Upper lobe of right lung (tissue), 1 donor: ENCODE results near the gene MTG2. TPM values are rescaled to one million over a fixed set of nuclear protein-coding genes. Genes with fewer than 3 reads are reported as not detected.

ENCODE experiments used
- ATAC-seq: fragments of 200-7000 bp; cut with Tn5 transposase; one replicate; pipeline ENCODE4 v1.9.1; 2020; ENCODE audit warnings: mild to moderate bottlenecking, moderate library complexity
- DNase-seq: peaks from one replicate; pipeline ENCODE4 v3.0.0-alpha.2; 2020
- H3K27ac ChIP-seq: fragments of 200-600 bp; one replicate; pipeline ENCODE4 v1.8.0; 2022
- H3K27me3 ChIP-seq: fragments of 200-600 bp; one replicate; pipeline ENCODE4 v1.8.0; 2022; ENCODE audit warnings: mild to moderate bottlenecking
- H3K36me3 ChIP-seq: fragments of 200-600 bp; one replicate; pipeline ENCODE4 v1.8.0; 2022
- H3K4me1 ChIP-seq: fragments of 200-600 bp; one replicate; pipeline ENCODE4 v1.8.0; 2022
- H3K4me3 ChIP-seq: fragments of 200-600 bp; one replicate; pipeline ENCODE4 v1.8.0; 2022; ENCODE audit warnings: mild to moderate bottlenecking
- H3K9me3 ChIP-seq: fragments of 200-600 bp; one replicate; pipeline ENCODE4 v1.8.0; 2022
- intact Hi-C: fragments of 100-400 bp; cut with DNase I; formaldehyde crosslinking; loops from one replicate; pipeline ENCODE4 v1.11.0; 2022
- total RNA-seq: library from RNA; stranded (reverse); fragmentation: NEBNext Ultra II Directional; extraction: Animal tissue kit (Norgen Biotek cat#: 25700); gene quantifications from one replicate; pipeline ENCODE4 v1.2.1, GENCODE V29; 2021
- TF ChIP-seq, protein P1 (sequence below): fragments of 200-600 bp; IDR thresholded peaks from one replicate; pipeline ENCODE4 v1.8.0; 2022; ENCODE audit warnings: antibody characterized with exemption
- donor health status: DM: no; HTN: yes; CAD: no; lungs with severe emphysema.

MTG2 gene
- total RNA-seq, 1 donor from 2014 or later: 26.5 TPM

DNA sequence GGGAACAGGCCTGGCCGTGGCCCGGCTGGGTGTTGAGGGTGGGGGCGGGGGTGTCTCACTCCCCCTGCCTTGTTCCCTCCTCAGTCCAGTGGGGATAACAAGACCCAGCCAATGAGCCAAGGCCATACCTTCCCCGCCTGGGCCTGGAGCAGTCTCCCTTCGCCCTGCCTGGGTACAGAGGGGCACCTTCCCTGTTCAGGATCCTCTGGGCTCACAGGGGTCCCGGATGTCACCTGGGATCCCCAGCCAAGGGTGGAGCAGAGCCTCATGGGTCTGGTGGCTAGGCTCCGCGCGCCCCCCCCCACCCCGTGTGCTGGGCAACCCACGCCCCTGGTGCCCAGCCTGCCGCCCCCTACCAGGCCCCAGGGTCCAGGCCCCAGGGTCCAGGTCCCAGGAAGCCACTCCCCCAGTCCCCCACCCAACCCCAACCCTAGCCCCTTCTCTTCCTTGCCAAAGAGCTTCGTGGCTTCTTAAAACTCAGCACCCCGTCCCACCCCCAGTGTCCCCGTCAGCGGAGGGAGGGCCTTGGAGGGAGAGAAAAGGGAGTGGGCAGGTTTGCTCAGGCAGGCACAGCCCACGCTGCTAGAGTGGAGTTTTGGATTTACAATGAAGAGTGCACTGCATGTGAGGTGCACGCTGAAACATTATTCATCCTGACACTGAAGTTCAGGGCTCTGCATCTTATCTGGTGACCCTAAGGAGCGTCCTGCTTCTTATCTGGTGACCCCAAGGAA is 25.4 kb downstream of the MTG2 start:
- H3K27me3 ChIP-seq: peaks cover 21% of the 10 kb centered on the region
- TF ChIP-seq, protein P1, sequence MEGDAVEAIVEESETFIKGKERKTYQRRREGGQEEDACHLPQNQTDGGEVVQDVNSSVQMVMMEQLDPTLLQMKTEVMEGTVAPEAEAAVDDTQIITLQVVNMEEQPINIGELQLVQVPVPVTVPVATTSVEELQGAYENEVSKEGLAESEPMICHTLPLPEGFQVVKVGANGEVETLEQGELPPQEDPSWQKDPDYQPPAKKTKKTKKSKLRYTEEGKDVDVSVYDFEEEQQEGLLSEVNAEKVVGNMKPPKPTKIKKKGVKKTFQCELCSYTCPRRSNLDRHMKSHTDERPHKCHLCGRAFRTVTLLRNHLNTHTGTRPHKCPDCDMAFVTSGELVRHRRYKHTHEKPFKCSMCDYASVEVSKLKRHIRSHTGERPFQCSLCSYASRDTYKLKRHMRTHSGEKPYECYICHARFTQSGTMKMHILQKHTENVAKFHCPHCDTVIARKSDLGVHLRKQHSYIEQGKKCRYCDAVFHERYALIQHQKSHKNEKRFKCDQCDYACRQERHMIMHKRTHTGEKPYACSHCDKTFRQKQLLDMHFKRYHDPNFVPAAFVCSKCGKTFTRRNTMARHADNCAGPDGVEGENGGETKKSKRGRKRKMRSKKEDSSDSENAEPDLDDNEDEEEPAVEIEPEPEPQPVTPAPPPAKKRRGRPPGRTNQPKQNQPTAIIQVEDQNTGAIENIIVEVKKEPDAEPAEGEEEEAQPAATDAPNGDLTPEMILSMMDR: no peak
- intact Hi-C loops: no loop called here

DNA sequence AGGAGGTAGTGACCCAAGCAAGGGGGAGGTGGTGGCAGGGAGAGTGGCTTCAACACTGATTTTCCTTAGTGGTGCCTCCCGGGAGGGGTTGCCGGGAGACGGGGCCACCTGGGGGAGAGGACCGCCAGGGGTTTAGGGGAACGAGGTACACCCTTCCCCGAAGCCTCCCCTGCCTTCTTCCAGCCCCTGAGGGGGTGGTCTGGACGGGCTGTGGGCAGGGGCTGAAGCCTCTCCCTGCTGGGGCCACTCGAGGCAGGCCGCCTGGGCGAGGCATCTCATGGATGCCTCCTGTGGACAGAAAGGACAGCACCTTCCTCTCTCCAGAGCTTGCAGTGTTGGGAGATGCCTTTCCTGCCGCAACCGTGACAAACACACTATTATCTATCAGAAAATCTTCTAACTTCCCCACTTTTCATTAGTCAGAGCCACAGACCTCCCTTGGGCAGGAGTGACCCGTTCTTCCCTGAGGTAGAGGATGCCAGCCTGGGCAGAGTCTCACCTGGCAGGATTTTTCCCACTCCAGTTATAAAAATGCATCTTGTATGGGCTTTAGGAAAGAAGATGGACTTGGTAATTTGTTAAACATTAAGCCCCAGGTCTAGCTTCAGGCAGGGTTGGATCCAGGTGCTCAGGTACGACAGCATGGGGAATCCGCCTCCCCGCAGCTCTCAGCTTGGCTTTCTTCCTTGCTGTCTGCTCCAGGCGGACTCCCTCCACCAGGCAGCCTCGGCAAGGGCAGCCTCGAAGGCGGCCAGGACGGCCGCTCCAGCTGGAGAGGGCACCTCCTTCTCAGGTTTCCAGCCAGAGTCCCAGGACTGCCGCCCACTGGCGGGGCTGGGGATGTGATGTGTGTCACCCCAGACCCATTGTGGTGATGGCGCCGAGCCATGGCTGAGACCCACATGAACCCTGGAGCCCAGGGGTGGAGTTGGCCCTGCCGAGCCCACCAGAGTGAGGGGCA is 26.2 kb downstream of the MTG2 start:
- Histone ChIP-seq H3K4me1 (no peaks in the 10 kb centered on the region), H3K36me3 (no peaks in the 10 kb centered on the region), H3K27ac (no peak overlapping the region), H3K4me3 (no peak overlapping the region), H3K27me3 (peaks cover 21% of the 10 kb centered on the region), H3K9me3 (no peaks in the 10 kb centered on the region)
- intact Hi-C loops: no loop called here
- DNase-seq (no peak), ATAC-seq (peak; percentile 5)
- TF ChIP-seq, protein P1: no peak

More for the DNA sequence above, 25.4 kb downstream of the MTG2 start:
- no peak overlapping the region for H3K27ac ChIP-seq
- H3K4me1 ChIP-seq: no peaks in the 10 kb centered on the region
- ATAC-seq (no peak), DNase-seq (no peak)
- H3K4me3 ChIP-seq: no peak overlapping the region
- peaks cover under 1% of the 10 kb centered on the region for H3K36me3 ChIP-seq
- H3K9me3 ChIP-seq: no peaks in the 10 kb centered on the region

DNA sequence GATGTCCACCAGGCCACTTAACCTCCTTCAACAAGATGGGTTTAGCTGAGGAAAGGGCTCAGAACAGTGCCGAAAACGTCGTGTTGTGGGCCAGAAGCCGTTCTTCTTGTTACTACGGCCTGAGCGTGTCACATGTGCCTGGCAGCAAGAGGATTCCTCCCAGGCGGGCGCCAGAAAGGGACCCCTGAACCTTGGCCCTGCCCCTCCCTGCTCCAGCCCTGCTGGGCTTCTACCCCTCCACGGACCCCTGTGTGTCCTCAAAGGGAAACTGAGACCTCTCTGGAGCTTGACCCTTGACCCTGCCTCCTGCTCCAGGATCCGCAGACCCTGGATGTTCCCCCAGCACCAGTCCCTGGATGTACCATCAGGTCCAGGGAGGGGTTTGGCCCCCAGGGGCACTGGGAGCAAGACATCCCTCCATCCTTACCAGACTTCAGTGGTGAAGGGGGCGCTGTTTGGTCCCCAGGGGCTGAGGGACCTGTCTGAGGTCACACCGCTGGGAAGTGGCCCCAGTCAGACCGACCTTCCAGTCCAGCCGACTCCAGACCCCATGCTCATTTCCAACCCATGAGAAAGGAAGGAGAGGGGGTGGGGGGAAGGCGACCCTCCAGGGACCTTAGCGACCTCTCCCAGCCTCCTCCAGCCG is 27.1 kb downstream of the MTG2 start:
- DNase-seq: no peak
- Histone ChIP-seq H3K4me3 (no peak overlapping the region), H3K36me3 (no peaks in the 10 kb centered on the region), H3K27me3 (peaks cover 29% of the 10 kb centered on the region), H3K4me1 (no peaks in the 10 kb centered on the region), H3K9me3 (no peaks in the 10 kb centered on the region), H3K27ac (no peak overlapping the region)
- no peak for ATAC-seq
- TF ChIP-seq, protein P1: no peak
- intact Hi-C loops: no loop called here

DNA sequence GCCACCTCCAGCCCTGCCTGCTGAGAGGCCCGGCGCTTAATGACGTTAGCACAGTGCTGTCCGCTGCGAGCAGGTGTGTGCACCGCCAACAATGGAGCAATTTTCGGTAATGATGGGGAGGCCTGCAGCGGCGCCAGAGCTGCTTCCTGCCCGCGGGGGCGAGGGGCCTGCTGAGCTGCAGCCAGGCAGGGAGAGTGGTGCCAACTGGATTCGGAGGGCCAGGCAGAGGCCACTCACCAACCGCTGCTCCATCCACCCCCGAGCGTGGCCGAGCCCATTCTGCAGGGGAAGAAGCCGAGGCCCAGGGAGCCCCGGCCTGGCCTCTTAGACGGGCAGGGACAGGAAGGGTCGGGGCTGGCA is 27.6 kb downstream of the MTG2 start:
- intact Hi-C loops: no loop called here
- H3K9me3 ChIP-seq: no peaks in the 10 kb centered on the region
- no peak overlapping the region for H3K27ac ChIP-seq
- H3K4me1 ChIP-seq: no peaks in the 10 kb centered on the region
- no peaks in the 10 kb centered on the region for H3K36me3 ChIP-seq
- H3K4me3 ChIP-seq: no peak overlapping the region
- TF ChIP-seq, protein P1: no peak
- peaks cover 34% of the 10 kb centered on the region for H3K27me3 ChIP-seq
- no peak for ATAC-seq
- no peak for DNase-seq

DNA sequence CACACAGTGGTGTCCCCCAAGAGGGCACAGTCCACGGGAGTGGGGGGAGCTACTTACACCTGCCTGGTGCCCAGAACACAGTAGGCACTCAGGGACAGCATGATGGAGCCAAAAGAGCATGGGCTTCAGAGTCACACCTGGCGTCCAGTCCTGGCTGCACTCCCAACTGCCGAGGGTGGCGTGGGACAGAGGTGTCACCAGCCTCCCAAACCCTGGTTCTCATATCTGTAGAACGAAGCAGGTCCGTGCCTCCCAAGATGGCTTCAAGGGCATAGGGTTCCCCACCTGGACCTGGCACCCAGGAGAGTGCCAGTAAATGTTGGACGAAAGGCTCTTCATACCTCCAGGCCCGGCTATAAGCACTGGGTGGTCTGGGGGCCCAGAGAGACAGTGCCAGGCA is 28.4 kb downstream of the MTG2 start:
- H3K4me1 ChIP-seq: no peaks in the 10 kb centered on the region
- no peak for ATAC-seq
- H3K27me3 ChIP-seq: peaks cover 41% of the 10 kb centered on the region
- H3K4me3 ChIP-seq: no peak overlapping the region
- no peaks in the 10 kb centered on the region for H3K9me3 ChIP-seq
- H3K27ac ChIP-seq: no peak overlapping the region
- H3K36me3 ChIP-seq: no peaks in the 10 kb centered on the region
- DNase-seq: no peak
- intact Hi-C loops: no loop called here
- TF ChIP-seq, protein P1: no peak
